Measurements from ENCODE around the gene MRPL43.

The MRPL43 gene

GRCh38 chr10:101031796-101032636 lies 44.7 kb upstream of the MRPL43 start:
- peak overlapping the region; percentile 90 for H3K27ac ChIP-seq

GRCh38 chr10:101031128-101031795 lies 44.0 kb upstream of the MRPL43 start, which contains the start of the genes PDZD7 and SFXN3:
PDZD7 (minus strand) TSS chr10:101031129; CDS start chr10:101030219, 910 bp downstream.
SFXN3 (plus strand) TSS chr10:101031234; CDS start chr10:101034695, 3,461 bp downstream.
- H3K27ac ChIP-seq: peak within 1 kb of the TSS; percentile 90
- no peak for TF ChIP-seq ZFX (IDR thresholded peaks at IDR 0.05; ENCODE audit: borderline replicate concordance)
- TF ChIP-seq CTCF (IDR thresholded peaks at IDR 0.05): no peak

More at GRCh38 chr10:101031796-101032636, 44.7 kb upstream of the MRPL43 start:
- no peak for TF ChIP-seq CTCF (IDR thresholded peaks at IDR 0.05)
- TF ChIP-seq ZFX (IDR thresholded peaks at IDR 0.05; ENCODE audit: borderline replicate concordance): no peak

GRCh38 chr10:101030496-101031127 lies 43.3 kb upstream of the MRPL43 start:
- TF ChIP-seq ZFX (IDR thresholded peaks at IDR 0.05; ENCODE audit: borderline replicate concordance) (no peak), CTCF (IDR thresholded peaks at IDR 0.05) (no peak)
- H3K27ac ChIP-seq: peak overlapping the region; percentile 90

GRCh38 chr10:101029520-101030295 lies 42.4 kb upstream of the MRPL43 start:
- TF ChIP-seq ZFX (IDR thresholded peaks at IDR 0.05; ENCODE audit: borderline replicate concordance) (no peak), CTCF (IDR thresholded peaks at IDR 0.05) (no peak)
- H3K27ac ChIP-seq: no peak overlapping the region

GRCh38 chr10:101028446-101029337 lies 41.4 kb upstream of the MRPL43 start:
- no peak overlapping the region for H3K27ac ChIP-seq
- TF ChIP-seq ZFX (IDR thresholded peaks at IDR 0.05; ENCODE audit: borderline replicate concordance) (no peak), CTCF (IDR thresholded peaks at IDR 0.05) (no peak)
